DMS53 treated with DMSO at 0.1 percent for 48 hours (cell line): ENCODE results near the gene HOXB4.

Experiments
- DNase-seq: peaks from one replicate; lab custom pipeline; 2025; ENCODE audit not compliant: unreplicated experiment; lab: John Stamatoyannopoulos, UW

The HOXB4 gene

GRCh38 chr17:48561884-48562810 lies 16.0 kb downstream of the HOXB4 start:
- no peak for DNase-seq

- no peak for DNase-seq
Measured at GRCh38 chr17:48559840-48560817, 18.0 kb downstream of the HOXB4 start.

DNA sequence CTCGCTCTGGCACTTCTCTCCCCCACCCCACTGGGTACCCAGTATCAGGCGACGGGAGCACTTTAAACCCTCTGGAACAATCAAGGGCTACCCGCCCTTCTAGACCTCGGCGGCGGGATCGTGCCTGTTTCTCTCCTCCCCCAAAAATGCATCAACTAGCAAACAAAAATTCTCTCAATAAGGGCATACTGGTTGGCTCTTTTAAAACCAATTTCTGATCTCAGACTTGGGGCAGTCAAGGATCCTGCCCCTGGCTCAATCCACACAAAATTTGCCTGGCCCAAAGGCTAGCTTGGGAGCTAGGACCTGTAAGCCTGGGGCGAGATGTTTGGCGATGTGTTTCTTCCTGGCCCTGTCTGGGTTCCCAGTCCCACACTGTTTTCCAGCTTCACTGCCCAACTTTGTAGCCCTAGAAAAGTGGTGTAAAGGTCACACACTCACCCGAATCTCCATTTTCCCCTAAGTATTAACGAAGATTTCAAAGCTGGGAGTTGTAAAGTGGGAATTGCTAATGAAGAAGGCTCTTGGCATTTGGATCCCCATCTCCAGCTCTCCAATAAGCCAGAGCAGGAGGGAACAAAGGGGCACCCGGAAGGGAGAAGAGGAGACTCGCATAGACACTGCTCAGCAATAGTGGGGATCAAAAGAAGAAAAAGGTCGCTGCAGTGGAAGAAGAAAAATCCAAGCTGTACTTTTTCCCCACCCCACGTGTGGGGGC lies 18.9 kb downstream of the HOXB4 start:
- DNase-seq: no peak

DNA sequence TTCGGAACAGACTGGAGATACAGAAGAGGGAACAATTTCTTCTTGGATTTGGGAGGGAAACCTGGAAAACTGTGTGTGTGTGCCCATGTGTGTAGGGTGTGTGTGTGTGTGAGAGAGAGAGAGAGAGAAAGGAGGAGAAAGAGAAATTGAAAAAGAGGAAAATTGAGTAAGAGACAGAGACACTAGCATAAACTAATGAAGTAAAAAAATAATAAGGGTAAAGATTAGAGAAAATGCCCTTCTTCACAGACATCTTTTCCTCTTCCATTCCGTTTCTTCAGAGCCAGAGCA lies 19.4 kb downstream of the HOXB4 start:
- no peak for DNase-seq

DNA sequence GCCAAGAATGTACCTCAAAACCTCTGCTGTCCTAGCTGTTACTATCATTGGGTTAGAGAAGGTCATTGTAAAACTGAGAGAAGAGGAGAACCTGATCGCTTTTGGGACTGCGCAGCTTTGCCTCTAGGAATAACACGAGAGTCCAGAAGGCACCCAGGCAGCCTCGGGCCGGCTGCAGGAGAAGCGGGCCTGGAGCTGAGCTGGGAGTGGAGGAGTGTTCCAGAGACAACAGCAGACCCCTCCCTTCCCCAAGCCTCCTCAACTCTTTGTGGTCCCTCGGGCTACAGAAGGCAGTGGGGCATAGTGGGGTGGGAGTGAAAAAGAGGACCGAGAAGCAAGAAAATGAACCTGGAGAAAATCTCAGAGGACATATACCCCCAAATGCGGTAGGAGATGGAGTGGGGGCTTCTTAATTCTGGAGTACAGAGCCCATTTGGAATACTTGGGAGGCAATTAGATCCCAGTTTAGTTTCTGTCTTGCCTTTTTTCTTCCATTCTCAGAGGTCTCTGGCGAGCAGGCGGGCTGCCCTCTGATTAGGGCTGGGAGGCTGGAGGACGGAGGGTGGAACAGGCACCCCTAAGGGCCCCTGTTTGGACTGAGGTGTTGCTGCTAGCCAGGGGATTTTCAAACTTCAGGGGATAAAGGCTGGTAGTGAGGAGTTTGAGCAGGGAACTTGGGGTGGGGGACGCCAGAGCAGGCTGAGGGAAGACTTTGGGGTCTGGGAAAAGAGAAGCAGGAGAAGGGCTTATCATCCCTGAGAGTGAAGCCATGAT lies 19.9 kb downstream of the HOXB4 start:
- no peak for DNase-seq

GRCh38 chr17:48556576-48557401 lies 21.4 kb downstream of the HOXB4 start:
- DNase-seq: no peak

GRCh38 chr17:48556229-48556575 lies 21.9 kb downstream of the HOXB4 start:
- DNase-seq: no peak

GRCh38 chr17:48555258-48556228 lies 22.6 kb downstream of the HOXB4 start:
- no peak for DNase-seq

DNA sequence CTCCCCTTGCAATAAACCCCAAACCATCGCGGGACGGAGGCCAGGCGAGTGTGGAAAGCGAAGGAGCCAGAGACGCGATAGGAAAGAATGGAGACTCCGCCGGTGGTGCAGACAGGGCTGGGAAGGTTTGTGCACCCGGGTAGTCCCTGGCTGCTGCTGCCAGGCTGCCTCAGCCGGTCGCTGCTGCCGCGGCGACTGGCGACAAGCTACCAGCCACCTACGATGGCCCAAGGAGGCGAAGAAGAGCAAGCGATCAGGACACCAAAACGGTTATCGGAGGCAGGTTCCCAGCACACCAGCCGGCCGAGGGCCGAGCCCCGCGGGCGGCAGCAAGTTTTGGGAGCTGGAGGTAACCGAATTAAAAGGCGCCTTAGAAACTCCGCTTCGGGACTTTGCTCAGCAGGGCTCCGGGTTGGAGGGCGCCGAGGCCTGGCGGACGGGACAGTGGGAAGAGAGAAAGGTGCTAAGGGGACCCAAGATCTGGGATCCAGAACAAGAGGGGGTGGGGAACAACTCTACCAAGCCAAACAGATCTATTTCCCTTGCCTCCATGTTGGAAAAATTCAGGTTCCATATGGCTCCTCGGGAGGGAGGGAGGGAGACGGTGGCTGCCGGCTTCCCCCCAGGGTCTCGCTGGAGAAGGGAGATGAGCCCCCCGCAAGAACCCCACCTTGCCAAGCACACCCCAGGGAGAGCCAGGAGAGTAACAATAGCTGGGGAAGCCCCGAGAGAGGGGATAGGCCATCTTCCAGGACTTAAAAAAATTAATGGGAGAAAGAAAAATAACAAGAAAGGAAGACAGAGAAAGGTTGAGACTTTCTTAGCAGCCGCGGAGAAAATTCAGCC lies 23.5 kb downstream of the HOXB4 start:
- no peak for DNase-seq

DNA sequence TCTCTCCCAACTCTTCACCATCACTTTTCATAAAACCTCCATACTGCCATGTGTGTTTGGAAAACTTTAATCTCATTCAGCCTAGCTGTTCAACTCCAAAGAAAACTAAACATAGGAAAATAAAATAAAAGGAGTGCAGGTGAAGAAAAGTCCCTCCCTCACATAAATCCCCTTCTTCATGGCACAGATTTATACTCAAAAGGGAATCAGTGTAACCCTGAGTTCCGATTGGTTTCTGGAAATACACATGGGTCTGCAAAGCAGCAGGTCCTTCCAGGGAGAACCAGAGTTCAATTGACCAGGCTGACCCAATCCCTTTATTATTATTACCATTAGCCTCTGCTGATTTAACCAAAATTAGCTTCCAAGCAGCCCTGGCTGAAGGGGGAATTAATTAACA lies 24.3 kb downstream of the HOXB4 start:
- no peak for DNase-seq

- DNase-seq: no peak
Measured at GRCh38 chr17:48553190-48553547, 25.0 kb downstream of the HOXB4 start.

DNA sequence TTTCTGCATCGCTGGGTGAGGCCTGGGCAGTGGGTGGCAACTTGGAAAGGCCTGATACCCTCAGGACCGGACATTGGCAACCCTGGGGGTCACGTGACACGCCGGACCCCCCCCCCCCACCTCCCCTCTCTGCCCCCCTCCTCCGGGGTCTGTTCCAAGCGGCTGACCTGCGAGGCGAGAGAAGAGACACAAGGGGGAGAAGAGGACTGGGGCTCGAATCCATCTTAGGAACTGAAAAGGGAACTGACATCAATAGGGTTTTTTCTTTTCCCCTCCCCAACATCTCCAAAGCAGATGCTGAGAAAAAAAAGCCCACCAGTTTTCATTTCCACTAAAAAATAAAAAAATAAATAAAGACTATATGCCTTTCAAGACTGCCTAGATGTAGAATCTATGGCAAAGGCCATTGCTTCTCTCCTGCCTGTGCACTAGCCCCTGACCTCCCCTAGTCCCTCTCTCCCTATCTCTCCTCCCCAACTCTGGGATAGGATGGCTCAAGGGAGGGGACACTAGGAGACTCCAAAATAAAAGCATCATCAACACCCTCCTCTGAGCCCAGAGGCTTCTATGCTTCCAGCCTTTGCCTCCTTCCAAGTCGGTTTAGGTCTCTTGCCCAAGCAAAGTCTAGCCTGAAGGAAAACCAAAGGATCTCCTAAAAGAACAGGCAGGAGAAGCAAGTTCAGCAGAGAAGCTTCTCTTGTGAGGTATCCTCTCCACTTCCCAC lies 25.5 kb downstream of the HOXB4 start:
- DNase-seq: no peak

- DNase-seq: no peak
Measured at GRCh38 chr17:48551596-48552465, 26.3 kb downstream of the HOXB4 start.

DNA sequence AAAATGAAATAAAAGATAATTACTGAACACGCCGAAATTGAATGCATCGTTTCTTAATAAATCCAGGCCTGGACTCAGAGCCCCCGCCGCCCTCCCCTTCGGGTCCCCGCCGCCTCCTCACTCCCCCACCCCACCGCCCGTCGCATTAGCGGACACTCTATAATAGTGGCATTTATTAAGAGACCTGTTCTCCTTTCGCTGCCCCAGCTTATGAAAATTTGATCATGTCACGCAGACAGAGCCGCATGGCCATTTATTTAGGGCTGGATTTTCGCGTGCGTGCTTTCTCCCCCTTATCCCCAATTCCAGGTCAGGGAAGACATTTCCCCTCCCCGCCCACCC lies 27.0 kb downstream of the HOXB4 start:
- no peak for DNase-seq

GRCh38 chr17:48550502-48551213 lies 27.5 kb downstream of the HOXB4 start:
- DNase-seq: no peak
